Osteocyte (in vitro differentiated cells): ENCODE measurements around the gene D2HGDH. TPM values are rescaled to one million over a fixed set of nuclear protein-coding genes. Genes with fewer than 3 reads are reported as not detected.

Experiments used
- DNase-seq: peaks from one replicate; pipeline ENCODE4 v3.0.0; 2021; ENCODE audit warnings: mixed read lengths; ENCODE audit not compliant: unreplicated experiment; ENCODE audit errors: extremely low spot score
- H3K27ac Mint-ChIP-seq: one replicate; pipeline ENCODE4 v1.8.0; 2021; ENCODE audit warnings: mild to moderate bottlenecking, mixed read lengths; ENCODE audit not compliant: unreplicated experiment
- H3K27me3 Mint-ChIP-seq: one replicate; pipeline ENCODE4 v1.8.0; 2021; ENCODE audit warnings: mixed read lengths; ENCODE audit not compliant: unreplicated experiment
- H3K36me3 Mint-ChIP-seq: one replicate; pipeline ENCODE4 v1.8.0; 2021; ENCODE audit warnings: mixed read lengths; ENCODE audit not compliant: unreplicated experiment
- H3K4me1 Mint-ChIP-seq: one replicate; pipeline ENCODE4 v1.8.0; 2021; ENCODE audit warnings: mixed read lengths; ENCODE audit not compliant: unreplicated experiment
- H3K4me3 Mint-ChIP-seq: one replicate; pipeline ENCODE4 v1.8.0; 2021; ENCODE audit warnings: mild to moderate bottlenecking, moderate library complexity, mixed read lengths; ENCODE audit not compliant: unreplicated experiment
- H3K9me3 Mint-ChIP-seq: one replicate; pipeline ENCODE4 v1.8.0; 2021; ENCODE audit warnings: mixed read lengths; ENCODE audit not compliant: unreplicated experiment
- total RNA-seq: library from RNA; stranded (reverse); gene quantifications from 2 replicates; pipeline ENCODE4 v1.2.1, GENCODE V29; 2021
- TF ChIP-seq, protein P1 (sequence below): fragments of 200-600 bp; sonication (generic); IDR thresholded peaks from 2 replicates; pipeline ENCODE4 v1.5.0; 2021; ENCODE audit warnings: antibody characterized with exemption, mild to moderate bottlenecking, moderate library complexity

The D2HGDH gene
- total RNA-seq, 1 donor from 2014 or later, result 32.5 TPM

DNA sequence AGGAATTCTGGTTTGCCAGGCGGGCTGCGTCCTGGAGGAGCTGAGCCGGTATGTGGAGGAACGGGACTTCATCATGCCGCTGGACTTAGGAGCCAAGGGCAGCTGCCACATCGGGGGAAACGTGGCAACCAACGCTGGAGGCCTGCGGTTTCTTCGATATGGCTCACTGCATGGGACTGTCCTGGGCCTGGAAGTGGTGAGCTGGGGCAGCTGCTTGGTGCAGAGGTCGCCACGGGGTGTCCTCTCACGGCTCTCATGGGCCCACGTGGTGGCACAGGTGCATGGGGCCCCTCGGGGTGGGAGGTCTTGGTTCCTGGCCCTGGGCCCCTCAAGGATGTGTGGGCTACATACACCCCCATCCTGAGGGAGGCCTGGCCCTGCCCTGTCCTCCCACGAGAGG lies 9.2 kb downstream of the D2HGDH start:
- Mint-ChIP-seq H3K27me3 (no peaks in the 10 kb centered on the region), H3K9me3 (peaks cover 8% of the 10 kb centered on the region), H3K4me1 (peaks cover 2% of the 10 kb centered on the region), H3K36me3 (peaks cover 23% of the 10 kb centered on the region), H3K27ac (no peak overlapping the region), H3K4me3 (no peak overlapping the region)
- no peak for DNase-seq
- TF ChIP-seq, protein P1, sequence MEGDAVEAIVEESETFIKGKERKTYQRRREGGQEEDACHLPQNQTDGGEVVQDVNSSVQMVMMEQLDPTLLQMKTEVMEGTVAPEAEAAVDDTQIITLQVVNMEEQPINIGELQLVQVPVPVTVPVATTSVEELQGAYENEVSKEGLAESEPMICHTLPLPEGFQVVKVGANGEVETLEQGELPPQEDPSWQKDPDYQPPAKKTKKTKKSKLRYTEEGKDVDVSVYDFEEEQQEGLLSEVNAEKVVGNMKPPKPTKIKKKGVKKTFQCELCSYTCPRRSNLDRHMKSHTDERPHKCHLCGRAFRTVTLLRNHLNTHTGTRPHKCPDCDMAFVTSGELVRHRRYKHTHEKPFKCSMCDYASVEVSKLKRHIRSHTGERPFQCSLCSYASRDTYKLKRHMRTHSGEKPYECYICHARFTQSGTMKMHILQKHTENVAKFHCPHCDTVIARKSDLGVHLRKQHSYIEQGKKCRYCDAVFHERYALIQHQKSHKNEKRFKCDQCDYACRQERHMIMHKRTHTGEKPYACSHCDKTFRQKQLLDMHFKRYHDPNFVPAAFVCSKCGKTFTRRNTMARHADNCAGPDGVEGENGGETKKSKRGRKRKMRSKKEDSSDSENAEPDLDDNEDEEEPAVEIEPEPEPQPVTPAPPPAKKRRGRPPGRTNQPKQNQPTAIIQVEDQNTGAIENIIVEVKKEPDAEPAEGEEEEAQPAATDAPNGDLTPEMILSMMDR, result no peak

DNA sequence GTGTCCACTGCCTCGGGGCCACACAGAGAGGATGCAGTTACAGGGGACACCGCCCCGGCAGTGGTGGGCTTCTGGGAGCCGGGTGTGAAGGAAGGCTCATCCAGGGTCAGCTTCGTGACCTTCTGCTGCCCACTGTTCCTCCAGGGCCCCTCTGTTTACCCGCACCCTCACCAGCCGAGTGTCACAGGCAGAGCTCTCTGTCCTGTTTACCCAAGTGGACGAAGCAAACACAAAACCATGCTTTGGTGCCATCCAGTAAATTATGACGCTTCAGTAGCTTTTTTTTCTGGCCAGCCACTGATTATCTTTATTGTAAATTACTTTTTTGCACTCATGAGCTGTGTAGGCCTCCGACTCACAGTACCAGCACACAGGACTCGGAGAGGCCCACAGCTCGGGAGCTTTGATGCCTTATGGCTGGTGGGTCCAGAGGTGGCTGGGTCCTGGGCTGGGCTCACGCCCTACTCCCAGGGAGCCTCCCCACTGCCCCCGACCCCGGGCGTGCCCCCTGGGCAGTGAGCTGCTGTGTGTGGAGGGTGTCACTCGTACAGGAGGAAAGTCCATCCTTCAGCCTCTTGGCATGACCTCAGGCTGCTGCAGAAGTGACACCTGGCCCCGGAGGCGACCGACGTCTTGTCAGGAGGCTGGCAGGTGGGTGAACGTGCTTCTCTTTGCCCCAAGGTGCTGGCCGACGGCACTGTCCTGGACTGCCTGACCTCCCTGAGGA lies 9.8 kb downstream of the D2HGDH start:
- TF ChIP-seq, protein P1, result no peak
- peaks cover 28% of the 10 kb centered on the region for H3K36me3 Mint-ChIP-seq
- H3K4me1 Mint-ChIP-seq, result peaks cover 2% of the 10 kb centered on the region
- no peak for DNase-seq
- H3K27me3 Mint-ChIP-seq, result no peaks in the 10 kb centered on the region
- no peak overlapping the region for H3K4me3 Mint-ChIP-seq
- H3K27ac Mint-ChIP-seq, result no peak overlapping the region
- H3K9me3 Mint-ChIP-seq, result peaks cover 8% of the 10 kb centered on the region

DNA sequence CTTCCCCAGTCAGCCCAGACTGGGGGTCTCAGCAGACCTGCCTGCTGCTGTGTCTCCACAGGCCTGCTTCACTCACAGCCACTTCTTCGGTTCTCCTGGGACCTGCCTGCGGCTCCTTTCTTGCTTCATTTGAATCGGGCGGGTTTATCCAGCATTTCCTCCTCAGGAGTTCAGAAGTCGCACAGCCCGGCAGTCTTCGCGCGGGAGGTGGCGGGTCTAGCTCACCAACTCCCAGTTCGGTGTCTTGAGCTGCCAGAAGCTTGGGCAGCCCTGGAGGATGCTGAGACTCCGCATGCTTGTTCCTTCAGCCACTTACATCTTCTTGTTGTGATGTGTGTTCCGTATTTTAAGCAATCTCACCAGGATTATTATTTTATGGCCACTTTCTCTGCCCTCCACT lies 10.8 kb downstream of the D2HGDH start:
- H3K9me3 Mint-ChIP-seq, result peaks cover 8% of the 10 kb centered on the region
- H3K4me1 Mint-ChIP-seq, result peaks cover 2% of the 10 kb centered on the region
- no peak for DNase-seq
- no peak overlapping the region for H3K4me3 Mint-ChIP-seq
- H3K36me3 Mint-ChIP-seq, result peaks cover 29% of the 10 kb centered on the region
- H3K27me3 Mint-ChIP-seq, result no peaks in the 10 kb centered on the region
- H3K27ac Mint-ChIP-seq, result no peak overlapping the region
- TF ChIP-seq, protein P1, result no peak

DNA sequence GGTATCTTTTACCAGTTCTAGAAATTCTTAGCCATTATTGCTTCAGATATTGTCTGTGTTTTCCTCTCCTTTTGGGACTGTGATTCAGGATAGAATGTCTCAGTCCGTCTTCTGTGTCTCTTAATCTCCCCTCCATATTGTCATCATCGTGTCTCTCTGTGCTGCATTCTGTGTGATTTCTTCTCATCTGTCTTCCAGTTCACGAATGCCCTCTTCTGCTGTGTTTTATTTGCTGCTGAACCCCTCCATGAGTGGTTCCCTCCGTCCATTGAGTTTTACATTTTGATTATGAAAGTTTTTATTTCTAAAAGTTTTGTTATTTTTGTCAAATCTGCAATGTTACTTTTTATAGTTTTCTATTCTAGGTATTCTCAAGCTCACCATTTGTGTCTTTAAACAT lies 11.7 kb downstream of the D2HGDH start:
- H3K27me3 Mint-ChIP-seq, result no peaks in the 10 kb centered on the region
- DNase-seq, result no peak
- H3K9me3 Mint-ChIP-seq, result peaks cover 8% of the 10 kb centered on the region
- peaks cover 29% of the 10 kb centered on the region for H3K36me3 Mint-ChIP-seq
- H3K4me3 Mint-ChIP-seq, result no peak overlapping the region
- peaks cover 2% of the 10 kb centered on the region for H3K4me1 Mint-ChIP-seq
- TF ChIP-seq, protein P1, result no peak
- H3K27ac Mint-ChIP-seq, result no peak overlapping the region

DNA sequence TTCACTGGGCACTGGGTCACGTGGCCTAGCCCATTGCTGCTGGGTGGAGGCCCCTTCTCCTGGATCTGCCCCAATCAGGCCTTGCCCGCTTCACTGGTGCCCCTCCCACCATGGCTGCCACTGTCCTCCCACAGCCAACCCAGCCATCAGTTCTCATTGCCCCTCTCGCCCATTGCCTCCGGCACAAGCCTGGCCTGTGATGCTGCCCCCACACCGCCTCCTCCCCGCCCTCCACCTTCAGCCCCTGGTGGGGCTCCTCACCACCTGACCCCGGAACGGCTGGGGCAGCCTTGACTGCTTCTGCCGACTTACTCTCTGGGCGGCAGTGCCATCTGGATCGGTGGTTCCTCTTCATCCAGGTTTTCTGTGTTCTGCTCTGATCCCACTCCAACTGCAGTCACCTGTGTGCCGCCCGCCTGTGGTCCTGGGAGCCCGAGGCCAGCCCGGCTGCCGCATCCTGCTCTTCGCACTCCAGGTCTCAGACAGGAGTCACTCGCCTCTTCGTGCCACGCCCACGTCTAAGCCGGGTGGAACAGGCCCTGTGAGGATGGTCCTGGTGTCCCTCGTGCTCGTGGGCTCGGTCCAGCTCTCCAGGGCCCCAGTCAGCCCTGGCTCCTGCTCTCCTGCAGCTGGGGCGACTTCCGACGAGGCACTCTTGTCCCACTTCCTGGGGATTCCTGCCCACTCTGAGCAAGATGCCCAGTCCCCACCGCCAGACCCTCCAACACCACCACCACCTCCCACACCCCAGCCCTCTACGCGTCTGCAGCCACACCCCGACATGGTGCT lies 14.2 kb downstream of the D2HGDH start:
- TF ChIP-seq, protein P1, result no peak
- H3K27ac Mint-ChIP-seq, result no peak overlapping the region
- H3K36me3 Mint-ChIP-seq, result peaks cover 31% of the 10 kb centered on the region
- H3K9me3 Mint-ChIP-seq, result peaks cover 8% of the 10 kb centered on the region
- no peaks in the 10 kb centered on the region for H3K27me3 Mint-ChIP-seq
- peaks cover 2% of the 10 kb centered on the region for H3K4me1 Mint-ChIP-seq
- DNase-seq, result peak; percentile 78
- no peak overlapping the region for H3K4me3 Mint-ChIP-seq
